Thymus (tissue), 11 donors: ENCODE data around the gene PATL2. TPM values are rescaled to one million over a fixed set of nuclear protein-coding genes. Genes with fewer than 3 reads are reported as not detected.

Source experiments
- DNase-seq, 9 donors: peaks; one replicate each; pipeline ENCODE4 v3.0.0-alpha.2; 2013; ENCODE audit warnings: low spot score in 9 of 9, low read depth in 6 of 9, missing footprints in 1 of 9
- H3K27ac ChIP-seq, 2 donors: one replicate each; pipeline ENCODE4 v1.5.1; 2013; ENCODE audit warnings: control low read depth in 1 of 2, low read depth in 1 of 2, low read length in 1 of 2, mild to moderate bottlenecking in 1 of 2, moderate library complexity in 1 of 2
- H3K27me3 ChIP-seq, 2 donors: one replicate each; pipeline ENCODE4 v1.5.1; 2013; ENCODE audit warnings: low read length in 1 of 2; ENCODE audit not compliant: control insufficient read depth in 2 of 2, insufficient read depth in 1 of 2
- H3K36me3 ChIP-seq, 2 donors: one replicate each; pipeline ENCODE4 v1.5.1; 2013; ENCODE audit warnings: low read length in 1 of 2, mild to moderate bottlenecking in 1 of 2, moderate library complexity in 1 of 2; ENCODE audit not compliant: control insufficient read depth in 2 of 2, insufficient read depth in 2 of 2
- H3K4me1 ChIP-seq, 2 donors: one replicate each; pipeline ENCODE4 v1.5.1; 2013; ENCODE audit warnings: low read length in 2 of 2; ENCODE audit not compliant: control insufficient read depth in 2 of 2, insufficient read depth in 2 of 2
- H3K4me3 ChIP-seq, 2 donors: one replicate each; pipeline ENCODE4 v1.5.1; 2013; ENCODE audit warnings: low read length in 2 of 2, control low read depth in 1 of 2, mild to moderate bottlenecking in 1 of 2
- H3K9me3 ChIP-seq, 2 donors: one replicate each; pipeline ENCODE4 v1.5.1; 2013; ENCODE audit warnings: low read length in 1 of 2, mild to moderate bottlenecking in 1 of 2; ENCODE audit not compliant: control insufficient read depth in 2 of 2, insufficient read depth in 1 of 2
- WGBS: extraction: QIAGEN DNeasy Blood & Tissue Kit; methylation state at CpG from one replicate; pipeline ENCODE4 v1.1.7; 2013; 5-methylcytosine and 5-hydroxymethylcytosine counted together
- polyA plus RNA-seq: library from polyadenylated mRNA; stranded (reverse); fragments of 200-250 nt; gene quantifications from one replicate; pipeline ENCODE4 v1.2.3, GENCODE V29; 2013
- total RNA-seq: library from RNA; stranded (reverse); fragments of 120-200 nt; gene quantifications from one replicate; pipeline ENCODE4 v1.2.4, GENCODE V29; 2013
- donor health status: healthy.

Gene PATL2
- total and polyA plus RNA-seq, 2 donors: 2.2 to 25.8 TPM

- Histone ChIP-seq H3K27ac (peak overlapping the region; percentile 88 to 94), H3K4me3 (no peak overlapping the region)
- WGBS: 28% methylated on average over 7 of the region's 7 CpGs
Measured at GRCh38 chr15:44676676-44677075, 34.4 kb downstream of the PATL2 start.

GRCh38 chr15:44675911-44676310, 35.2 kb downstream of the PATL2 start:
- H3K4me1 ChIP-seq: peaks cover 34 to 76% of the 10 kb centered on the region in 2 donors
- WGBS: 92% methylated on average over 5 of the region's 5 CpGs

More at GRCh38 chr15:44676676-44677075, 34.4 kb downstream of the PATL2 start:
- Histone ChIP-seq H3K4me1 (peaks cover 33 to 71% of the 10 kb centered on the region in 2 donors), H3K9me3 (no peaks in the 10 kb centered on the region), H3K36me3 (no peaks in the 10 kb centered on the region), H3K27me3 (no peaks in the 10 kb centered on the region)
- no peak for DNase-seq

GRCh38 chr15:44673639-44674038, 37.5 kb downstream of the PATL2 start:
- H3K9me3 ChIP-seq: no peaks in the 10 kb centered on the region
- DNase-seq: no peak
- 98% methylated on average over 2 of the region's 2 CpGs for WGBS
- H3K4me3 ChIP-seq: no peak overlapping the region
- H3K36me3 ChIP-seq: no peaks in the 10 kb centered on the region
- H3K27ac ChIP-seq: no peak overlapping the region
- peaks cover 55 to 84% of the 10 kb centered on the region in 2 donors for H3K4me1 ChIP-seq
- no peaks in the 10 kb centered on the region for H3K27me3 ChIP-seq

More at GRCh38 chr15:44675911-44676310, 35.2 kb downstream of the PATL2 start:
- Histone ChIP-seq H3K36me3 (no peaks in the 10 kb centered on the region), H3K27me3 (no peaks in the 10 kb centered on the region), H3K27ac (peak overlapping the region in 1 of 2 donors; percentile 46), H3K4me3 (no peak overlapping the region), H3K9me3 (no peaks in the 10 kb centered on the region)
- DNase-seq: no peak

GRCh38 chr15:44670087-44670950, 40.8 kb downstream of the PATL2 start:
- no peak for DNase-seq
- no peak overlapping the region for H3K4me3 ChIP-seq

GRCh38 chr15:44668921-44669320, 42.2 kb downstream of the PATL2 start:
- Histone ChIP-seq H3K27ac (peak overlapping the region; percentile 81 to 95), H3K27me3 (no peaks in the 10 kb centered on the region), H3K36me3 (no peaks in the 10 kb centered on the region), H3K4me3 (peak overlapping the region in 1 of 2 donors; percentile 1), H3K4me1 (peaks cover 53 to 58% of the 10 kb centered on the region in 2 donors), H3K9me3 (no peaks in the 10 kb centered on the region)
- whole genome bisulfite sequencing: 2% methylated on average over 2 of the region's 2 CpGs
- peak in 5 of 9 donors; percentile 44 to 88 (median 67) for DNase-seq

More at GRCh38 chr15:44670087-44670950, 40.8 kb downstream of the PATL2 start:
- peak overlapping the region; percentile 2 to 95 for H3K27ac ChIP-seq
- H3K27me3 ChIP-seq: no peaks in the 10 kb centered on the region
- no peaks in the 10 kb centered on the region for H3K36me3 ChIP-seq
- peaks cover 52 to 66% of the 10 kb centered on the region in 2 donors for H3K4me1 ChIP-seq
- H3K9me3 ChIP-seq: no peaks in the 10 kb centered on the region
- WGBS: 89% methylated on average over 6 of the region's 6 CpGs

- 61% methylated on average over 3 of the region's 3 CpGs for WGBS
- no peaks in the 10 kb centered on the region for H3K9me3 ChIP-seq
- H3K4me3 ChIP-seq: no peak overlapping the region
Measured at GRCh38 chr15:44667039-44667360, 44.1 kb downstream of the PATL2 start.

GRCh38 chr15:44666210-44667038, 44.7 kb downstream of the PATL2 start:
- peak overlapping the region; percentile 68 to 85 for H3K27ac ChIP-seq
- no peak overlapping the region for H3K4me3 ChIP-seq
- DNase-seq: peak in 1 of 9 donors; percentile 59
- H3K36me3 ChIP-seq: no peaks in the 10 kb centered on the region
- H3K9me3 ChIP-seq: no peaks in the 10 kb centered on the region
- no peaks in the 10 kb centered on the region for H3K27me3 ChIP-seq
- WGBS: 41% methylated on average over 5 of the region's 5 CpGs
- H3K4me1 ChIP-seq: peaks cover 47 to 55% of the 10 kb centered on the region in 2 donors

More at GRCh38 chr15:44667039-44667360, 44.1 kb downstream of the PATL2 start:
- no peak for DNase-seq
- H3K4me1 ChIP-seq: peaks cover 48 to 59% of the 10 kb centered on the region in 2 donors
- peak overlapping the region; percentile 68 to 85 for H3K27ac ChIP-seq
- H3K27me3 ChIP-seq: no peaks in the 10 kb centered on the region
- H3K36me3 ChIP-seq: no peaks in the 10 kb centered on the region

- 8% methylated on average over 53 of the region's 53 CpGs for WGBS
- H3K36me3 ChIP-seq: peaks cover 0 to 9% of the 10 kb centered on the region in 2 donors
- DNase-seq: peak; percentile 90 to 99 (median 96)
Measured at GRCh38 chr15:44663410-44664308, 47.5 kb downstream of the PATL2 start, which contains the start of gene SPG11. SPG11 (minus strand) TSS chr15:44663662; CDS start chr15:44663647, 15 bp downstream.

More at GRCh38 chr15:44663410-44664308, 47.5 kb downstream of the PATL2 start, which contains the start of gene SPG11:
- peak within 1 kb of the TSS; percentile 69 to 88 for H3K4me3 ChIP-seq
- peaks cover 26 to 29% of the 10 kb centered on the region in 2 donors for H3K4me1 ChIP-seq
- no peaks in the 10 kb centered on the region for H3K27me3 ChIP-seq
- no peaks in the 10 kb centered on the region for H3K9me3 ChIP-seq
- H3K27ac ChIP-seq: peak within 1 kb of the TSS; percentile 99
